Adipose tissue (tissue), 3 donors: ENCODE measurements around the gene GATM. TPM values are rescaled to one million over a fixed set of nuclear protein-coding genes. Genes with fewer than 3 reads are reported as not detected.
"Not testable (repeated sequence)": the region's sequence is repeated elsewhere in the genome, so short reads cannot be mapped to it uniquely, and the experiment has no call there.

Experiments
- H3K27ac ChIP-seq: one replicate; pipeline ENCODE4 v1.5.1; 2013; ENCODE audit warnings: low read depth, low read length
- WGBS, 3 donors: extraction: QIAGEN DNeasy Blood & Tissue Kit; methylation state at CpG; one replicate each; pipeline ENCODE4 v1.1.7; 2013; 5-methylcytosine and 5-hydroxymethylcytosine counted together
- polyA plus RNA-seq, 3 donors: library from polyadenylated mRNA; stranded (reverse); fragments of 200-250 nt; gene quantifications; one replicate each; pipeline ENCODE4 v1.2.3, GENCODE V29; 2013
- donor health status: healthy with polysubstance abuse.
- donor health status: Bipolar disorder and iron deficiency.
- donor health status: healthy.

The GATM gene
- polyA plus RNA-seq, 3 donors = 6.2 to 692 (median 8.1) TPM

GRCh38 chr15:45326280-45326679, 52.1 kb downstream of the GATM start:
- 76 to 92% (median 81%) methylated on average over 5 of the region's 5 CpGs for WGBS, 3 donors
- H3K27ac ChIP-seq = no peak overlapping the region

GRCh38 chr15:45320581-45321205, 57.7 kb downstream of the GATM start:
- 61 to 87% (median 65%) methylated on average over 3 of the region's 3 CpGs for WGBS, 3 donors
- H3K27ac ChIP-seq = no peak overlapping the region

GRCh38 chr15:45319472-45320214, 58.7 kb downstream of the GATM start:
- no peak overlapping the region for H3K27ac ChIP-seq
- WGBS, 3 donors = 63 to 81% (median 80%) methylated on average over 7 of the region's 7 CpGs

GRCh38 chr15:45314960-45315359, 63.4 kb downstream of the GATM start:
- H3K27ac ChIP-seq = no peak overlapping the region
- WGBS, 3 donors = 65 to 71% (median 70%) methylated on average over 13 of the region's 13 CpGs

- 93 to 97% (median 94%) methylated on average over 27 to 31 of the region's 31 CpGs for WGBS, 3 donors
- H3K27ac ChIP-seq = not testable (repeated sequence)
Measured at GRCh38 chr15:45314117-45314516, 64.2 kb downstream of the GATM start.

Other genes with a start within 250 kb of the GATM start
- 1 to 10 TPM in 1 of 3 donors, under 1 TPM in 2; 0.14 to 3.3 (median 0.90) TPM for gene DUOXA1, start 248.7 kb downstream of the GATM start, polyA plus RNA-seq
- 1 to 10 TPM in 1 of 3 donors, under 1 TPM in 2; 0.20 to 4.1 (median 0.34) TPM for gene DUOX1, start 248.6 kb downstream of the GATM start, polyA plus RNA-seq
- 10 to 100 TPM in 1 of 3 donors, 1 to 10 TPM in 2; 1.5 to 13.5 (median 2.9) TPM for gene SHF, start 190.6 kb downstream of the GATM start, polyA plus RNA-seq
- gene SLC28A2, start 126.3 kb downstream of the GATM start, polyA plus RNA-seq = under 1 TPM in 1 of 3 donors, not detected in 2; 0.59 TPM
- gene SLC30A4, start 144.2 kb upstream of the GATM start, polyA plus RNA-seq = 1 to 10 TPM in 2 of 3 donors, under 1 TPM in 1; 0.55 to 3.7 (median 2.0) TPM
- 10 to 100 TPM; 11.9 to 46.8 (median 31.7) TPM for gene BLOC1S6, start 208.8 kb upstream of the GATM start, polyA plus RNA-seq